AG09309 (cell line): ENCODE results near the gene MFSD6.

Experiments
- DNase-seq: peaks from one replicate; pipeline ENCODE4 v3.0.0-alpha.2; 2010; ENCODE audit warnings: low read depth
- H3K4me3 ChIP-seq: 2 replicates; pipeline ENCODE4 v1.5.1; 2011; ENCODE audit warnings: mild to moderate bottlenecking, low read depth, low read length, moderate library complexity; ENCODE audit not compliant: control insufficient read depth
- TF ChIP-seq, protein P1 (sequence below): IDR thresholded peaks from 2 replicates; pipeline ENCODE4 v1.5.1; 2011; ENCODE audit warnings: mild to moderate bottlenecking, low read depth, low read length, inconsistent platforms; ENCODE audit not compliant: insufficient read depth, control insufficient read depth; ENCODE audit errors: missing control alignments

The MFSD6 gene

DNA sequence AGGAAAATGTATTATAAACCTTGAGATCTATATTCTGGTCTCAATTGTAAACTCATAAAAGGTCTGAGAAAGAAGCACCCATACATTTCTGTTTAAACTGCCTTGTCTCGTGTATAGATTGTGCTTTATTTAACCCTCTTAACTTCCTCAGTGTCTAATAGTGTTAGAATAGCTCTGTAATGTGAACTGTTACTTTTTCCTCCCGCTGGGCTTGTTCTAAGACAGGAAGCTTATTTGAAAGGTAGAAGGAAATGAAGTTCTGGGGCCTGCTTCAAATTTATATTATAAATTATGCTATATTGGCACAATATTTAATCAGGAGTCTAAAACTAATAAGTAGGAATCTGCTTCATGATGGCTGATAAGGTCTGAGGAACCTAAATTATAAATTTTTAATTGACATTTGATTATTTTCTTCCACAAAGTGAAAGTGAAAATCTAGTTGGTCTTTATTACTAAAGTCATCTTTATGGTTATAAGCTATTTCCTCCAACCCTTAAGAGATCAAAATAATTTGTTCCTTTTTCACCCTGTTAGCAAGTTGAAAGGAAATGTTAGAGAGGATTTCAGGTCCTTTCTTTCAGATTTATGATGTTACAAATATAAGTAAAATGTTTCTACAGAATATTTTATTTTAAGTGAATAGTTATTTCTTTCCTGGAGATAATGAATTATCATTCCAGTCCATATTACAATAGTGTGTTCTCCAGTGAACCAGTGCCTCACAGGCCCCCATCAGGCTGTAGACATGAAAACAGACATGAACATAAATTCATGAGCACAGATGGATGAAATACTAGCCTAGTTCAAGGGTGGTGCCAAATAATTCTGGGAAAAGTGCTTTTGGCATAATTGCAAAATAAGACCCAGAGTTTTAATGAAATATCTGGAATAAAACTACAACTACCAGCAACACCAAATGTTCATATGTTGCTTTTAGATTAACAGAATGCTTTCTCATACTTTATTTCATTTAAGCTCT is 7.9 kb downstream of the MFSD6 start:
- no peak for DNase-seq
- no peak overlapping the region for H3K4me3 ChIP-seq
- TF ChIP-seq, protein P1, sequence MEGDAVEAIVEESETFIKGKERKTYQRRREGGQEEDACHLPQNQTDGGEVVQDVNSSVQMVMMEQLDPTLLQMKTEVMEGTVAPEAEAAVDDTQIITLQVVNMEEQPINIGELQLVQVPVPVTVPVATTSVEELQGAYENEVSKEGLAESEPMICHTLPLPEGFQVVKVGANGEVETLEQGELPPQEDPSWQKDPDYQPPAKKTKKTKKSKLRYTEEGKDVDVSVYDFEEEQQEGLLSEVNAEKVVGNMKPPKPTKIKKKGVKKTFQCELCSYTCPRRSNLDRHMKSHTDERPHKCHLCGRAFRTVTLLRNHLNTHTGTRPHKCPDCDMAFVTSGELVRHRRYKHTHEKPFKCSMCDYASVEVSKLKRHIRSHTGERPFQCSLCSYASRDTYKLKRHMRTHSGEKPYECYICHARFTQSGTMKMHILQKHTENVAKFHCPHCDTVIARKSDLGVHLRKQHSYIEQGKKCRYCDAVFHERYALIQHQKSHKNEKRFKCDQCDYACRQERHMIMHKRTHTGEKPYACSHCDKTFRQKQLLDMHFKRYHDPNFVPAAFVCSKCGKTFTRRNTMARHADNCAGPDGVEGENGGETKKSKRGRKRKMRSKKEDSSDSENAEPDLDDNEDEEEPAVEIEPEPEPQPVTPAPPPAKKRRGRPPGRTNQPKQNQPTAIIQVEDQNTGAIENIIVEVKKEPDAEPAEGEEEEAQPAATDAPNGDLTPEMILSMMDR, result no peak

DNA sequence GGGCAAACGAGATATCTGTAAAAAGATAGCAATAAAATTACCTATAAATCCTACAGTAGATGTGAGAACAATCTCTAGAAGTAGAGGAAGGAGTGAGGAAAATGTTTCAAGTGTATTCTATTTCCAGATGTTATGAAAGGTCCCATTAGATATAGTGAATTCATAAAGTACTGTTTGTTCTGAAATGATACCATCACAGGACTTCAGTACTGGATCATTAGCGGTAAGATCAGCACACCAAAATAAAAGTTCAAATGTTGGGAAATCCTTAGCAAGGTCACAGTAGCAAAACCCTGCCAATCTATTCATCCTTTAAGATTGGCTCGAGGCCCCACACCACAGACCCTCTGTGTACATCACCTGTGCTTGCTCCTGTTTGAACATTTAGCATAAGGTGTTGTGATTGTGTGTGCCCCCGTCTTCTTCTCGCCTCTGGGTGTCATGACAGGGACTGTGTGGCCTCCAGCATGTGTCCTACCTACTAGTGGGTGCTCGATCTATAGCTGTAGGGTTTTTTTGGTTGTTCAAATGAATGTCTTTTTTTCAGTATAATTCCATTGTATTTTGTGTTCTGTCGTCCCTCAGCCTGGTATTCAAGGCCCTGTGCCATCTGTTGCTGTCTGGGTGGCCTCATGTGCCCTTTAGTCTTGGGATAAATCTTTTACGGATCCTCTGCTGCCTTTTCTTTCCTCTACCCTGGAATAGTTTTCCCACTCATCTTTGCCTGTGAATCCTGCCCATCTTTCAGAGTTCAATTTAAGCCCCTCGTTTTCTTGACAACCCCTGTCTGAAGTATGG is 9.1 kb downstream of the MFSD6 start:
- no peak overlapping the region for H3K4me3 ChIP-seq
- TF ChIP-seq, protein P1, result no peak
- no peak for DNase-seq

DNA sequence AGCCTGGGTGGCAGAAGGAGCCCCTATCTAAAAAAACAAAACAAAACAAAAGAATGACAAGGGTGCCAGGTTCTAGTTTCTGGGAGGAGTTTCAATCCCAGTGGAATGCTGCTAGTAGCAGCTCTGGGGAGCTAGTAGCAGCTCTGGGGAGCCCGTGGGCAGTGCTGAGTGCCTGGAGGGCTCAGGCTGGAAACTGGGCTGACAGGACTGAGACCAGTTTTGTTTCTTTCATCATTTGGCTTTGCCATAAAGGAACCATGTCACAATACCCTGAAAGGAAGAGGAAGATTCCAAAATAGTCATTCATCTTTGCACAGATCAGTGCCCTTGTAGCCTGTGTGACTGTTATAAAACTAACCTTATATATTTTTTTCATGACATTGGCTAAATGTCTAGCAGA is 10.6 kb downstream of the MFSD6 start:
- no peak for DNase-seq
- no peak overlapping the region for H3K4me3 ChIP-seq
- TF ChIP-seq, protein P1, result no peak

DNA sequence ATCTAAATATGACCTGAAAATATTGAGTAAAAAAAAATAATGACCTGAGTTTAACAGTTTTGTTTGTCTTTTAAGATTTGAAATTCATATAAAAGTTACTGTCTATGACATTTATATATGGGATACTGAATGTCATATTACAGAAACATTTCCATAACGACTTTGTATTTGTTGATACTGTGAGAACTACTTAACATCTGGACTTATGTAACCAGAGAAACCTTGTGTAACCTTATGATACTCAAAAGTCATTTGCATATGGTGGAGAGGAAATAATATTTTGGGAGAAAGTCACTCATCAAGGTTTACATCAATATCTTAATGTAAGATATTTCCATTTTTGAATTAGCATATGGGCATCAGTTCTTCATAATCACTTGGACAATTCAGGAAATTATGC is 12.6 kb downstream of the MFSD6 start:
- DNase-seq, result no peak
- TF ChIP-seq, protein P1, result no peak
- H3K4me3 ChIP-seq, result no peak overlapping the region

DNA sequence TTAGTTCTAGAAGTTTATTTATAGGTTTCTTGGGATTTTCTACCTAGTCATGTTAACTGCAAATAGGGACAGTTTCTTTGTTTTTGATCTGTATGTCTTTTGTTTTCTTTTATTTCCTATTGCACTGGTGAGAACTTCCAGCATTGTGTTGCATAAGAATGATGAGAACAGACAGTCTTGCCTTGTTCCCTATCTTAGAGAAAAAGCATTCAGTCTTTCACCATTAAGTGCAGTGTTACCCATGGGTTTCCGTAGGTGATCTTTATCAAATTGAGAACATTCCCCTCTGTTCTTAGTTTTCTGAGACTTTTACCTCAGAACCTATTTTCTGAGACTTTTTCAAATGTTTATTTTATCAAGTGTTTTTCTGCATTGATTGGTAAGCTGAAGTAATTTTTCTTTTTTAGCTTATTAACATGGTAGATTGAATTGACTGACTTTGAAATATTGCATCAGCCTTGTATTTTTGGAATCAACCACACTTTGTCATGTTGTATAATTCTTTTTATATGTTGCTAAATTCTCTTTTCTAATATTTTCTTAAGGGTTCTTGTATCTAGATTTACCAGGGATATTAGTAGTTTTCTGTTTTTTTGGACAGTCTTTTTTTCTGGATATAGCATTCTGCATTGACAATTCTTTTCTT is 17.2 kb downstream of the MFSD6 start:
- DNase-seq, result no peak
- TF ChIP-seq, protein P1, result no peak
- no peak overlapping the region for H3K4me3 ChIP-seq
